ENCODE results near the gene ELMO1.

GRCh38 chr7:37081436-37081835 lies 367.2 kb downstream of the ELMO1 start:
- TF ChIP-seq EZH2 (IDR thresholded peaks at IDR 0.05; ENCODE audit: borderline replicate concordance, low read depth, low read length, poor library complexity, severe bottlenecking) = no peak
- TF ChIP-seq, protein P1, sequence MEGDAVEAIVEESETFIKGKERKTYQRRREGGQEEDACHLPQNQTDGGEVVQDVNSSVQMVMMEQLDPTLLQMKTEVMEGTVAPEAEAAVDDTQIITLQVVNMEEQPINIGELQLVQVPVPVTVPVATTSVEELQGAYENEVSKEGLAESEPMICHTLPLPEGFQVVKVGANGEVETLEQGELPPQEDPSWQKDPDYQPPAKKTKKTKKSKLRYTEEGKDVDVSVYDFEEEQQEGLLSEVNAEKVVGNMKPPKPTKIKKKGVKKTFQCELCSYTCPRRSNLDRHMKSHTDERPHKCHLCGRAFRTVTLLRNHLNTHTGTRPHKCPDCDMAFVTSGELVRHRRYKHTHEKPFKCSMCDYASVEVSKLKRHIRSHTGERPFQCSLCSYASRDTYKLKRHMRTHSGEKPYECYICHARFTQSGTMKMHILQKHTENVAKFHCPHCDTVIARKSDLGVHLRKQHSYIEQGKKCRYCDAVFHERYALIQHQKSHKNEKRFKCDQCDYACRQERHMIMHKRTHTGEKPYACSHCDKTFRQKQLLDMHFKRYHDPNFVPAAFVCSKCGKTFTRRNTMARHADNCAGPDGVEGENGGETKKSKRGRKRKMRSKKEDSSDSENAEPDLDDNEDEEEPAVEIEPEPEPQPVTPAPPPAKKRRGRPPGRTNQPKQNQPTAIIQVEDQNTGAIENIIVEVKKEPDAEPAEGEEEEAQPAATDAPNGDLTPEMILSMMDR (conservative IDR thresholded peaks at IDR 0.05; ENCODE audit: low read depth, low read length) = no peak

Measured in A673 (cell line).